HepG2 (cell line): ENCODE data around the gene DLEC1. TPM values are rescaled to one million over a fixed set of nuclear protein-coding genes. Genes with fewer than 3 reads are reported as not detected.

Experiments
- BRF2 ChIP-seq: sonication (generic); formaldehyde crosslinking; IDR thresholded peaks from 2 replicates; pipeline ENCODE4 v1.8.1; 2022; ENCODE audit warnings: mild to moderate bottlenecking, missing genetic modification reagents
- CREB1 ChIP-seq, 2 experiments: fragments of 450-650 bp in 1 of 2; IDR thresholded peaks; 2 replicates each; pipeline ENCODE4 v1.6.1; 2016 to 2017; ENCODE audit warnings: control low read depth in 1 of 2, mild to moderate bottlenecking in 1 of 2, missing compliant biosample characterization in 1 of 2, missing genetic modification characterization in 1 of 2
- ELF3 ChIP-seq: IDR thresholded peaks from 2 replicates; pipeline ENCODE4 v1.6.1; 2016; ENCODE audit warnings: missing genetic modification reagents, missing compliant biosample characterization
- ETV6 ChIP-seq: sonication (generic); formaldehyde crosslinking; conservative IDR thresholded peaks from 2 replicates; pipeline ENCODE4 v1.4.0; 2020; ENCODE audit warnings: missing genetic modification reagents
- FOXA3 ChIP-seq: IDR thresholded peaks from 2 replicates; pipeline ENCODE4 v1.6.1; 2016; ENCODE audit warnings: missing genetic modification reagents, missing compliant biosample characterization
- HINFP ChIP-seq: sonication (generic); formaldehyde crosslinking; IDR thresholded peaks from 2 replicates; pipeline ENCODE4 v1.4.0; 2020; ENCODE audit warnings: low read depth, mild to moderate bottlenecking, missing genetic modification reagents
- KLF12 ChIP-seq: sonication (generic); formaldehyde crosslinking; IDR thresholded peaks from 2 replicates; pipeline ENCODE4 v1.4.0; 2020; ENCODE audit warnings: missing genetic modification reagents, borderline replicate concordance
- MIER3 ChIP-seq: IDR thresholded peaks from 2 replicates; pipeline ENCODE4 v1.6.1; 2016; ENCODE audit warnings: missing compliant biosample characterization, borderline replicate concordance
- PPARG ChIP-seq: conservative IDR thresholded peaks from 2 replicates; pipeline ENCODE4 v1.6.1; 2016; ENCODE audit warnings: missing biosample characterization, missing genetic modification reagents
- RNF2 ChIP-seq: fragments of 450-650 bp; conservative IDR thresholded peaks from 2 replicates; pipeline ENCODE4 v1.6.1; 2016; ENCODE audit warnings: low read depth
- RNF219 ChIP-seq: sonication (generic); formaldehyde crosslinking; IDR thresholded peaks from 2 replicates; pipeline ENCODE4 v1.5.0; 2020; ENCODE audit warnings: mild to moderate bottlenecking, missing genetic modification reagents
- SIN3B ChIP-seq: fragments of 150-350 bp; IDR thresholded peaks from 2 replicates; pipeline ENCODE4 v1.6.1; 2014; ENCODE audit warnings: low read length
- SSRP1 ChIP-seq: IDR thresholded peaks from 2 replicates; pipeline ENCODE4 v1.6.1; 2016; ENCODE audit warnings: control low read depth
- TMF1 ChIP-seq: sonication (generic); formaldehyde crosslinking; IDR thresholded peaks from 2 replicates; pipeline ENCODE4 v1.8.1; 2022; ENCODE audit warnings: low read depth, missing genetic modification reagents
- ZMYM2 ChIP-seq: sonication (generic); formaldehyde crosslinking; IDR thresholded peaks from 2 replicates; pipeline ENCODE4 v1.8.0; 2022; ENCODE audit warnings: mild to moderate bottlenecking, missing genetic modification reagents
- ZNF253 ChIP-seq: sonication (generic); formaldehyde crosslinking; IDR thresholded peaks from 2 replicates; pipeline ENCODE4 v1.8.0; 2022; ENCODE audit warnings: mild to moderate bottlenecking, missing genetic modification reagents, borderline replicate concordance
- ZNF446 ChIP-seq: sonication (generic); formaldehyde crosslinking; IDR thresholded peaks from 2 replicates; pipeline ENCODE4 v1.5.0; 2020; ENCODE audit warnings: mild to moderate bottlenecking, missing genetic modification reagents
- ZNF510 ChIP-seq: sonication (generic); formaldehyde crosslinking; IDR thresholded peaks from 2 replicates; pipeline ENCODE4 v1.4.0; 2020; ENCODE audit warnings: low read depth, mild to moderate bottlenecking, missing genetic modification reagents
- ZNF547 ChIP-seq: sonication (generic); formaldehyde crosslinking; IDR thresholded peaks from 2 replicates; pipeline ENCODE4 v1.5.1; 2020; ENCODE audit warnings: mild to moderate bottlenecking, missing genetic modification reagents
- ZNF691 ChIP-seq: sonication (generic); formaldehyde crosslinking; IDR thresholded peaks from 2 replicates; pipeline ENCODE4 v1.4.0; 2020; ENCODE audit warnings: missing genetic modification reagents, low read depth, mild to moderate bottlenecking, borderline replicate concordance
- ZNF703 ChIP-seq: sonication (generic); formaldehyde crosslinking; IDR thresholded peaks from 2 replicates; pipeline ENCODE4 v1.5.1; 2020; ENCODE audit warnings: missing genetic modification reagents, mild to moderate bottlenecking, moderate library complexity, borderline replicate concordance
- polyA plus RNA-seq, 8 experiments: library from polyadenylated mRNA; depleted of rRNA in 3 of 8; stranded (reverse) in 7 of 8; unstranded in 1 of 8; fragments of >200 nt; fragmentation: Illumina TruSeq in 4 of 8; extraction: Trizol in 4 of 8; gene quantifications; 2 replicates each; pipeline versions ENCODE4 v1.2.1 to v1.2.3, GENCODE V29; 2011 to 2016; ENCODE audit warnings: low read depth in 4 of 8, missing spikeins in 1 of 8, mixed read lengths in 1 of 8; ENCODE audit not compliant: insufficient read depth in 1 of 8
- total RNA-seq, 5 experiments: library from RNA; depleted of rRNA; stranded (reverse); fragments of >200 nt; fragmentation: Illumina TruSeq; extraction: Trizol; gene quantifications; 2 replicates each; pipeline ENCODE4 v1.2.3, GENCODE V29; 2016; ENCODE audit warnings: low read depth in 1 of 5

Gene DLEC1
- total and polyA plus RNA-seq, 2 of the 13 experiments (the other 11 are each of a cell fraction or from before 2014, with no cell fraction given) = 0.09 TPM; not detected in 1

GRCh38 chr3:38138349-38139190 is 99.6 kb downstream of the DLEC1 start, which contains the start of gene MYD88 (continued):
- TF ChIP-seq BRF2 (CRISPR knock-in tag) (no peak), ETV6 (CRISPR knock-in tag) (no peak), ZNF510 (CRISPR knock-in tag) (no peak), ZNF547 (CRISPR knock-in tag) (0 out of 2 replicates have a peak, but pooled peaks have one; percentile 47), CREB1 (IDR thresholded peaks at IDR 0.05) (no peak), CREB1 (CRISPR knock-in tag; IDR thresholded peaks at IDR 0.05) (no peak), ZNF253 (no peak), ZNF703 (CRISPR knock-in tag) (no peak; the same call in 1 of the 2 replicates), MIER3 (CRISPR knock-in tag) (no peak), PPARG (no peak; the same call in 1 of the 2 replicates), ZNF691 (CRISPR knock-in tag) (no peak), SIN3B (no peak), KLF12 (CRISPR knock-in tag) (0 out of 2 replicates have a peak, but pooled peaks have one; percentile 41), ZNF446 (CRISPR knock-in tag) (no peak), HINFP (CRISPR knock-in tag) (no peak), ZMYM2 (no peak), FOXA3 (CRISPR knock-in tag) (no peak), ELF3 (CRISPR knock-in tag) (peak; percentile 81; the same call in 1 of the 2 replicates), SSRP1 (no peak), RNF2 (no peak), TMF1 (CRISPR knock-in tag) (no peak), RNF219 (no peak)
